Epithelial cell of esophagus (primary cell): Measurements from ENCODE around the gene HOXA4.

Experiments used
- DNase-seq: peaks from one replicate; pipeline ENCODE4 v3.0.0; 2010; ENCODE audit warnings: low read depth
- H3K4me3 ChIP-seq: 2 replicates; pipeline ENCODE4 v1.5.1; 2011; ENCODE audit warnings: mild to moderate bottlenecking, low read length, control low read depth
- CTCF ChIP-seq: IDR thresholded peaks from 2 replicates; pipeline ENCODE4 v1.5.1; 2011; ENCODE audit warnings: low read depth, mild to moderate bottlenecking, low read length, control low read depth, inconsistent platforms; ENCODE audit not compliant: insufficient read depth; ENCODE audit errors: missing control alignments

Gene HOXA4

DNA sequence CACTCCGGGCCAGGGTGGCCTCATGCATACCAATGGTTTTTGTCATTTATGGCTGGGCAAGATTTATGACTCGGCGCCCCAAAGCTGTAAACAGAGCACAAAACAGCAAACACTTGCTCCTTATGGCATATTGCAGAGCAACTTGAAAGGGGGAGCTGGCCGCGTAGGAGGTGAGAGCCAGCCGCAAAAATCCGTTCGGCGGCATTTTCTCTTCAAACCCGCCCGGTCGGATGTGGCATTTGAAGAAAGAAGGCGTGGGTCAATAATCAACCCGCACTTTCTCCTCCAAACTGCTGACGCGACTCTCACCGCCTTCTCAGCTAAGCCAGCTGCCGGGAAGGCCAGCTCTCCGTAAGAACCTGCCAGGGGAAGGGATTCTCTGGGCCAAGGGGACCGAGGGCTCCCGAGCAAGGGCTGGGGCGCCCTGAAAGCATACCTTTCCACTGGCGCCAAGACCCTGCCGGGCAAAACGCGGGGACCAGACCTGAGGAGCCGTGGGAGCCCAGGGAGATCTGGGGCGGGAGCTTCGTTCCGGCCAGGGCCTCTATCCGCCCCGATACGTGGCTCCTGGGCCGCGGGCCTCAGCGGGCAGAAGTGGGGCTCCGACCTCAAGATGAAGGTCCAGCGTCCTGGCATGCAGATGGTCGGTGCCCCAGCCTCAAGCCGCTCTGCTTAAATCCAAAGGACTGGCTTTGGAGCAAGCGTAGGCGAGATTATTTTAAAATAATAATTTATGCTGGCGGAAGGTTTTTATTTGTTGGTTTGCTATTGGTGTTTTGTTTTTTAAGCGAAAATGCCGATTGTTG is 15.1 kb downstream of the HOXA4 start:
- TF ChIP-seq CTCF: no peak
- DNase-seq: peak; percentile 64
- peak overlapping the region; percentile 42 for H3K4me3 ChIP-seq

GRCh38 chr7:27114881-27115220 is 15.7 kb downstream of the HOXA4 start:
- H3K4me3 ChIP-seq: peak overlapping the region; percentile 42
- no peak for DNase-seq
- TF ChIP-seq CTCF: no peak

- no peak for TF ChIP-seq CTCF
- H3K4me3 ChIP-seq: peak overlapping the region; percentile 51
- DNase-seq: no peak
These were observed 16.4 kb downstream of the HOXA4 start for GRCh38 chr7:27113991-27114769.

GRCh38 chr7:27112955-27113949 is 17.3 kb downstream of the HOXA4 start:
- H3K4me3 ChIP-seq: peak overlapping the region; percentile 51
- TF ChIP-seq CTCF: no peak
- peak; percentile 65 for DNase-seq

DNA sequence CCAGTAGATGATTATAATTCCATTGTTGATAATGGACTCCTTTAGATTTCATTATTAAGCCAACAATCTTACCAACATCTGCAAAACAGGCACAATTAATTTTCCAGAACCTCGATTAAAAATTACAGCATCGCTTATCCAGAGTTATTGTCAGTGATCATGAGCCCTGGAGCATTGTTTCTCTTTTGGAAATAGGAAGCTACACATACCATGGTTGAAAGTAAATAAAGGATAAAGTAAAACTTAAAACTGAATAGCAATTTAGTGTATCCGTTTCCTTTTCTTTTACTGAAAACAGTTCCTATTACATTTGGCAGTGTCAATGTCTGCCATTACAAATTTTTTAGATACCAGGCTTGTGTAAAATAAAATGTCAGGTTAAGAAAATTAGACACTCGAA is 18.2 kb downstream of the HOXA4 start:
- TF ChIP-seq CTCF: no peak
- no peak for DNase-seq
- H3K4me3 ChIP-seq: peak overlapping the region; percentile 51

- no peak for DNase-seq
- TF ChIP-seq CTCF: no peak
- no peak overlapping the region for H3K4me3 ChIP-seq
These were observed 18.7 kb downstream of the HOXA4 start for GRCh38 chr7:27111751-27112277.
